Inflammatory macrophage treated with lipopolysaccharide for 4 hours (primary cell): Measurements from ENCODE around the gene CHST14.

ENCODE experiments used
- DNase-seq: peaks from one replicate; pipeline ENCODE4 v3.0.0-alpha.2; 2020

CHST14 gene

GRCh38 chr15:40470423-40471104, at the start of gene CHST14:
Gene CHST14, plus strand, starts transcription at chr15:40470984. Its CDS starts 230 bp downstream, at chr15:40471214.
- DNase-seq = peak; percentile 72

GRCh38 chr15:40421246-40422157, 49.3 kb upstream of the CHST14 start:
- peak; percentile 72 for DNase-seq

GRCh38 chr15:40424483-40425115, 46.2 kb upstream of the CHST14 start:
- DNase-seq = no peak

- no peak for DNase-seq
These were observed 45.1 kb upstream of the CHST14 start for GRCh38 chr15:40425681-40426080.

- DNase-seq = no peak
These were observed 43.6 kb upstream of the CHST14 start for GRCh38 chr15:40427188-40427587.

- no peak for DNase-seq
These were observed 42.6 kb upstream of the CHST14 start for GRCh38 chr15:40428185-40428584.

- no peak for DNase-seq
These were observed 41.6 kb upstream of the CHST14 start for GRCh38 chr15:40429068-40429710.

- no peak for DNase-seq
These were observed 40.4 kb upstream of the CHST14 start for GRCh38 chr15:40430271-40430805.

GRCh38 chr15:40435023-40435709, 35.6 kb upstream of the CHST14 start:
- DNase-seq = no peak

- DNase-seq = no peak
These were observed 35.1 kb upstream of the CHST14 start for GRCh38 chr15:40435710-40436089.

GRCh38 chr15:40436116-40436891, 34.5 kb upstream of the CHST14 start:
- DNase-seq = no peak

GRCh38 chr15:40436892-40437751, 33.7 kb upstream of the CHST14 start:
- no peak for DNase-seq

GRCh38 chr15:40437752-40438687, 32.8 kb upstream of the CHST14 start:
- DNase-seq = no peak

GRCh38 chr15:40438712-40439111, 32.1 kb upstream of the CHST14 start:
- DNase-seq = no peak

GRCh38 chr15:40439461-40439959, 31.3 kb upstream of the CHST14 start:
- no peak for DNase-seq

- peak; percentile 41 for DNase-seq
These were observed 30.6 kb upstream of the CHST14 start for GRCh38 chr15:40439960-40440742.

- DNase-seq = peak; percentile 96
These were observed 29.8 kb upstream of the CHST14 start, which contains the start of gene BAHD1 for GRCh38 chr15:40440743-40441564. Gene BAHD1, plus strand, starts transcription at chr15:40440953. Its CDS starts 17,512 bp downstream, at chr15:40458465.
